ENCODE measurements around the gene CCL3. TPM values are rescaled to one million over a fixed set of nuclear protein-coding genes. Genes with fewer than 3 reads are reported as not detected.
"Not testable (repeated sequence)": the region's sequence is repeated elsewhere in the genome, so short reads cannot be mapped to it uniquely, and the experiment has no call there.

CCL3 gene
- total RNA-seq, 1 experiment from 2014 or later, result not detected

DNA sequence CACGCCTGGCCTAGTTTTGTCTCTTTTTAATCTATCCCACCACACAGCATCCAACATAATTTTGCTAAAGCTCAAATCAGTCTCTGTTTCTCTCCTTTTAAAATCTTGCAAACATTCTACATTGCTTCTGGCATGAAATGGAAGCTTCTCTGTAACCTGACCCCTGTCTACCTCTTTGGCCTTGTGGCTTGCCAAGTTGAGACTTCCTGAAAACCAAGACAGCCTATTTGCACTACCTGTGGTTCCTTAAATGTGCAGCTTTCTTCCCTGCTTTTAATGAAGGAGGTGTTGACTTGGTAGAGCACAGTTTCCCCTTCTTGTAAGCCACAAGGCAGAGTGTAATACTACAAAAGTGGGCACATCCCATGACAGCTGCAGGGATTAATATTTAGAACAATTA lies 6.0 kb upstream of the CCL3 start:
- no peak for DNase-seq (ENCODE audit: unreplicated experiment)
- ChIA-PET POLR2A (no interaction called here), CTCF (no interaction called here)
- Mint-ChIP-seq H3K4me1 (ENCODE audit: insufficient read depth, unreplicated experiment) (peaks cover 9% of the 10 kb centered on the region), H3K27ac (ENCODE audit: low read depth, unreplicated experiment) (no peak overlapping the region), H3K4me3 (ENCODE audit: unreplicated experiment) (no peak overlapping the region), H3K36me3 (ENCODE audit: insufficient read depth, unreplicated experiment) (peaks cover 6% of the 10 kb centered on the region), H3K9me3 (ENCODE audit: unreplicated experiment) (no peaks in the 10 kb centered on the region), H3K27me3 (ENCODE audit: insufficient read depth, unreplicated experiment) (peaks cover 76% of the 10 kb centered on the region)
- TF ChIP-seq, protein P1, sequence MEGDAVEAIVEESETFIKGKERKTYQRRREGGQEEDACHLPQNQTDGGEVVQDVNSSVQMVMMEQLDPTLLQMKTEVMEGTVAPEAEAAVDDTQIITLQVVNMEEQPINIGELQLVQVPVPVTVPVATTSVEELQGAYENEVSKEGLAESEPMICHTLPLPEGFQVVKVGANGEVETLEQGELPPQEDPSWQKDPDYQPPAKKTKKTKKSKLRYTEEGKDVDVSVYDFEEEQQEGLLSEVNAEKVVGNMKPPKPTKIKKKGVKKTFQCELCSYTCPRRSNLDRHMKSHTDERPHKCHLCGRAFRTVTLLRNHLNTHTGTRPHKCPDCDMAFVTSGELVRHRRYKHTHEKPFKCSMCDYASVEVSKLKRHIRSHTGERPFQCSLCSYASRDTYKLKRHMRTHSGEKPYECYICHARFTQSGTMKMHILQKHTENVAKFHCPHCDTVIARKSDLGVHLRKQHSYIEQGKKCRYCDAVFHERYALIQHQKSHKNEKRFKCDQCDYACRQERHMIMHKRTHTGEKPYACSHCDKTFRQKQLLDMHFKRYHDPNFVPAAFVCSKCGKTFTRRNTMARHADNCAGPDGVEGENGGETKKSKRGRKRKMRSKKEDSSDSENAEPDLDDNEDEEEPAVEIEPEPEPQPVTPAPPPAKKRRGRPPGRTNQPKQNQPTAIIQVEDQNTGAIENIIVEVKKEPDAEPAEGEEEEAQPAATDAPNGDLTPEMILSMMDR (IDR thresholded peaks at IDR 0.05; ENCODE audit: unreplicated experiment), result no peak
- no TSS peak for BruUV-seq (replicated peaks)
- intact Hi-C loops (cut with micrococcal nuclease), result no loop called here

DNA sequence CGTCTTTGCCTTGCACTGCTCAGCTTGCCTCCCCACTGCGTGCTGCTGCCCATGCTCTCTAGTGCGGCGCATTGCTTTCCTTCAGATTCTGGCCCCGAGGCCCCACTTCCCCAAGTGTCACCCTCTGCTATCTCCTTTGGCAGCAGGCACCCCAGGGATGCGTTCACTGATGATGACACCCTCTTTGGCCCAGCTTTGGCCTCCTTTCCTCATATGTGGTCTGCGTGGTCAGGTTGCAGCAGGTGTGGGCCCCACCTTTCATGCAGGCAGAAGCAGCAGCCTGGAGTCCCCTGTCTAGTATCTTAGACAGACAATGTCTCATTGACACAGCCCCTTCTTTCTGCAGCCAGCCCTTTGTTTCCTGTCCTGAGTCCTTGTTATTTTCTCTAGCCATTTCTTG lies 4.8 kb upstream of the CCL3 start:
- TF ChIP-seq, protein P1 (IDR thresholded peaks at IDR 0.05; ENCODE audit: unreplicated experiment), result no peak
- no peak overlapping the region for H3K27ac Mint-ChIP-seq (ENCODE audit: low read depth, unreplicated experiment)
- CTCF ChIA-PET, result no interaction called here
- DNase-seq (ENCODE audit: unreplicated experiment), result no peak
- POLR2A ChIA-PET, result no interaction called here
- H3K9me3 Mint-ChIP-seq (ENCODE audit: unreplicated experiment), result no peaks in the 10 kb centered on the region
- peaks cover 78% of the 10 kb centered on the region for H3K27me3 Mint-ChIP-seq (ENCODE audit: insufficient read depth, unreplicated experiment)
- BruUV-seq (replicated peaks), result no TSS peak
- peaks cover 6% of the 10 kb centered on the region for H3K36me3 Mint-ChIP-seq (ENCODE audit: insufficient read depth, unreplicated experiment)
- peaks cover 9% of the 10 kb centered on the region for H3K4me1 Mint-ChIP-seq (ENCODE audit: insufficient read depth, unreplicated experiment)
- H3K4me3 Mint-ChIP-seq (ENCODE audit: unreplicated experiment), result no peak overlapping the region
- intact Hi-C loops (cut with micrococcal nuclease), result no loop called here

DNA sequence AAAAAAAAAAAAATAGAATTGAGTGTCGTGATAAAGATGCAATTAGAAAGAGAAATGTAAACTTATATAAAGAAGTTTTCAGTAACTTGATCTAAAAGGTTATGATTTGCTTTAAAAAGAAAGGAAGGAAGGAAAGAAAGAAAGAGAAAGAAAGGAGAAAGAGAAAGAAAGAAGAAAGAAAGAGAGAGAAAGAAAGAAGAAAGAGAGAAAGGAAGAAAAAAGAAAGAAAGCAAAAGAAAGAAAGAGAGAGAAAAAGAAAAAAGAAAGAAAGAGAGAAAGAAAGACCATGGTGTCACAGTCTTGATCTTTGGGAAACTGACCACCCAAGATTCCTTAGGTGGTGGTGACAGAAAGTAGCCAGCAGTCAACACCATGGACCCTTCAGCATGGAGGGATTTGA lies 4.3 kb upstream of the CCL3 start:
- Mint-ChIP-seq H3K4me3 (ENCODE audit: unreplicated experiment) (no peak overlapping the region), H3K36me3 (ENCODE audit: insufficient read depth, unreplicated experiment) (peaks cover 6% of the 10 kb centered on the region), H3K9me3 (ENCODE audit: unreplicated experiment) (no peaks in the 10 kb centered on the region), H3K4me1 (ENCODE audit: insufficient read depth, unreplicated experiment) (peaks cover 9% of the 10 kb centered on the region), H3K27me3 (ENCODE audit: insufficient read depth, unreplicated experiment) (peaks cover 78% of the 10 kb centered on the region), H3K27ac (ENCODE audit: low read depth, unreplicated experiment) (peak overlapping the region; percentile 29)
- ChIA-PET CTCF (no interaction called here), POLR2A (no interaction called here)
- no peak for DNase-seq (ENCODE audit: unreplicated experiment)
- TF ChIP-seq, protein P1 (IDR thresholded peaks at IDR 0.05; ENCODE audit: unreplicated experiment), result no peak
- no TSS peak for BruUV-seq (replicated peaks)
- intact Hi-C loops (cut with micrococcal nuclease), result no loop called here

DNA sequence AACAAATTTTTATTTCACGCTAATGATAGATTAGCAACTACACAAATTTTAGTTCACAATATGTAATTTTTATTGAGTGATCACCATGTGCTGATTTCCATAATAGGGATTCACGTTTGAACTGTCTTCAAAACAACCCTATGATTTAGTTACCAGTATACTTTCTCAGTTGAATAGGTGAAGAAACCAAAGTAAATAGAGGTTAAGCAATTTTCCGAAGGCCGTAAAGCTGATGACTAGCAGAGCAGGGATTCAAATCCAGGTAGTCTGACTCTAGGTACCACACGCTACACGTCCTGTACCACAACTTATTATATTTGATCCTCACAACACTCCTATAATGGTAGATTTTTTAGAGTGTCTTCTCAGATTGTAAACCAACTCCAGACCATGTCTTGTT lies 2.8 kb upstream of the CCL3 start:
- POLR2A ChIA-PET; H3K9me3 Mint-ChIP-seq (ENCODE audit: unreplicated experiment); H3K4me1 Mint-ChIP-seq (ENCODE audit: insufficient read depth, unreplicated experiment); H3K27ac Mint-ChIP-seq (ENCODE audit: low read depth, unreplicated experiment); DNase-seq (ENCODE audit: unreplicated experiment); H3K36me3 Mint-ChIP-seq (ENCODE audit: insufficient read depth, unreplicated experiment); BruUV-seq (replicated peaks); intact Hi-C loops (cut with micrococcal nuclease); H3K4me3 Mint-ChIP-seq (ENCODE audit: unreplicated experiment): not testable (repeated sequence)
- peaks cover 83% of the 10 kb centered on the region for H3K27me3 Mint-ChIP-seq (ENCODE audit: insufficient read depth, unreplicated experiment)
- CTCF ChIA-PET, result interaction anchor here (1.6 kb wide), 1 partner anchor 56 kb away, joined by 4 read pairs; no protein-coding TSS in a partner anchor

DNA sequence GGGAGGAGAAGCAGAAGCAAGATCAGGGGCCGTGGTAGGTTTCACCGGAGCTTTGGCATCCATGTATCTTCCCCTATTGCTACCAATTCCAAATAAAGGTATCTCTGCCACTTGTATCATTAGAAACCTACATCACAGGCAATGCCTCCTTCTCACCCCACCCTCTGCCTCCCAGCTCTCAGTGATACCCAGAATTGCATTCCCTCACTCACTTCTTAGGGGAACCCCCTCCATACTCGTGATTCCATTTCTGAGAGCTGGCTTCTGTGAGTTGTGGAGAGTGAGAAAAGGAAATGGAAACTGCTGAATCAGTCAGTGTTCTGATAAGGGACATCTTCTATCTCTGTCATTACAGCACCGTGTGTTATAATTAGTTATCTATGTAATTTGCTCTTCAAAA lies 2.3 kb upstream of the CCL3 start:
- no peak overlapping the region for H3K27ac Mint-ChIP-seq (ENCODE audit: low read depth, unreplicated experiment)
- intact Hi-C loops (cut with micrococcal nuclease), result no loop called here
- peaks cover 6% of the 10 kb centered on the region for H3K36me3 Mint-ChIP-seq (ENCODE audit: insufficient read depth, unreplicated experiment)
- BruUV-seq (replicated peaks), result no TSS peak
- H3K4me1 Mint-ChIP-seq (ENCODE audit: insufficient read depth, unreplicated experiment), result peaks cover 9% of the 10 kb centered on the region
- TF ChIP-seq, protein P1 (IDR thresholded peaks at IDR 0.05; ENCODE audit: unreplicated experiment), result no peak
- H3K4me3 Mint-ChIP-seq (ENCODE audit: unreplicated experiment), result no peak overlapping the region
- POLR2A ChIA-PET, result no interaction called here
- DNase-seq (ENCODE audit: unreplicated experiment), result no peak
- H3K27me3 Mint-ChIP-seq (ENCODE audit: insufficient read depth, unreplicated experiment), result peaks cover 87% of the 10 kb centered on the region
- CTCF ChIA-PET, result interaction anchor here (1.6 kb wide), 1 partner anchor 57 kb away, joined by 4 read pairs; no protein-coding TSS in a partner anchor
- H3K9me3 Mint-ChIP-seq (ENCODE audit: unreplicated experiment), result no peaks in the 10 kb centered on the region
